ENCODE measurements around the gene TEAD1. TPM values are rescaled to one million over a fixed set of nuclear protein-coding genes. Genes with fewer than 3 reads are reported as not detected.

TEAD1 gene
- total and polyA plus RNA-seq, 4 donors = 9.1 to 38.4 (median 10.7) TPM

DNA sequence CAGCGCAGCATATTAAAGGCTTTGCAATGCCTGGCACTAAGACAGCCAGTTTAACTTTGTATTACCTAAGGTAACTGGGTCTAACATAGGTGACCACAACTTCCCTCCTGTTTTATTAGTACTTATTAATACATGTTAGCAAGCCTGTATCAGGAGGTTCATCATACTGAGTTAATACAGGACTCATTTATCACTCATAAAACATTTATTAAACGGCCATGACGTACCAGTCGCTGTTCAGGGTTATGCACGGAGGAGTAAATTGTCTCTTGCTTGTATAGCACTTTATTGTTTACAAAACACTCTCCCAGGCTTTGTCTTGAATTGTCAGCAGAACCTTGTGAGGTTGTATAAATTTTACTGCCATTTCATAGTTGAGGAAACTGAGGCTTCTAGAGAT is 55.7 kb downstream of the TEAD1 start:
- TF ChIP-seq EGR1 (IDR thresholded peaks at IDR 0.05; ENCODE audit: low read depth in 2 of 2) (no peak), TAF1 (conservative IDR thresholded peaks at IDR 0.05) (no peak), SP1 (IDR thresholded peaks at IDR 0.05) (no peak), NR2F2 (IDR thresholded peaks at IDR 0.05) (no peak), FOXA2 (IDR thresholded peaks at IDR 0.05) (no peak), HNF4G (IDR thresholded peaks at IDR 0.05) (no peak), YY1 (IDR thresholded peaks at IDR 0.05) (no peak), GABPA (IDR thresholded peaks at IDR 0.05 in 1 of 2, conservative IDR thresholded peaks at IDR 0.05 in 1 of 2) (no peak), JUND (IDR thresholded peaks at IDR 0.05) (no peak), RXRA (IDR thresholded peaks at IDR 0.05) (no peak), FOXA1 (IDR thresholded peaks at IDR 0.05) (no peak)
- TF ChIP-seq, protein P1, sequence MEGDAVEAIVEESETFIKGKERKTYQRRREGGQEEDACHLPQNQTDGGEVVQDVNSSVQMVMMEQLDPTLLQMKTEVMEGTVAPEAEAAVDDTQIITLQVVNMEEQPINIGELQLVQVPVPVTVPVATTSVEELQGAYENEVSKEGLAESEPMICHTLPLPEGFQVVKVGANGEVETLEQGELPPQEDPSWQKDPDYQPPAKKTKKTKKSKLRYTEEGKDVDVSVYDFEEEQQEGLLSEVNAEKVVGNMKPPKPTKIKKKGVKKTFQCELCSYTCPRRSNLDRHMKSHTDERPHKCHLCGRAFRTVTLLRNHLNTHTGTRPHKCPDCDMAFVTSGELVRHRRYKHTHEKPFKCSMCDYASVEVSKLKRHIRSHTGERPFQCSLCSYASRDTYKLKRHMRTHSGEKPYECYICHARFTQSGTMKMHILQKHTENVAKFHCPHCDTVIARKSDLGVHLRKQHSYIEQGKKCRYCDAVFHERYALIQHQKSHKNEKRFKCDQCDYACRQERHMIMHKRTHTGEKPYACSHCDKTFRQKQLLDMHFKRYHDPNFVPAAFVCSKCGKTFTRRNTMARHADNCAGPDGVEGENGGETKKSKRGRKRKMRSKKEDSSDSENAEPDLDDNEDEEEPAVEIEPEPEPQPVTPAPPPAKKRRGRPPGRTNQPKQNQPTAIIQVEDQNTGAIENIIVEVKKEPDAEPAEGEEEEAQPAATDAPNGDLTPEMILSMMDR (IDR thresholded peaks at IDR 0.05; ENCODE audit: low read depth, low read length, missing input control) = no peak
- TF ChIP-seq, protein P2, sequence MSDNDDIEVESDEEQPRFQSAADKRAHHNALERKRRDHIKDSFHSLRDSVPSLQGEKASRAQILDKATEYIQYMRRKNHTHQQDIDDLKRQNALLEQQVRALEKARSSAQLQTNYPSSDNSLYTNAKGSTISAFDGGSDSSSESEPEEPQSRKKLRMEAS (IDR thresholded peaks at IDR 0.05) = no peak
- TF ChIP-seq, protein P3, sequence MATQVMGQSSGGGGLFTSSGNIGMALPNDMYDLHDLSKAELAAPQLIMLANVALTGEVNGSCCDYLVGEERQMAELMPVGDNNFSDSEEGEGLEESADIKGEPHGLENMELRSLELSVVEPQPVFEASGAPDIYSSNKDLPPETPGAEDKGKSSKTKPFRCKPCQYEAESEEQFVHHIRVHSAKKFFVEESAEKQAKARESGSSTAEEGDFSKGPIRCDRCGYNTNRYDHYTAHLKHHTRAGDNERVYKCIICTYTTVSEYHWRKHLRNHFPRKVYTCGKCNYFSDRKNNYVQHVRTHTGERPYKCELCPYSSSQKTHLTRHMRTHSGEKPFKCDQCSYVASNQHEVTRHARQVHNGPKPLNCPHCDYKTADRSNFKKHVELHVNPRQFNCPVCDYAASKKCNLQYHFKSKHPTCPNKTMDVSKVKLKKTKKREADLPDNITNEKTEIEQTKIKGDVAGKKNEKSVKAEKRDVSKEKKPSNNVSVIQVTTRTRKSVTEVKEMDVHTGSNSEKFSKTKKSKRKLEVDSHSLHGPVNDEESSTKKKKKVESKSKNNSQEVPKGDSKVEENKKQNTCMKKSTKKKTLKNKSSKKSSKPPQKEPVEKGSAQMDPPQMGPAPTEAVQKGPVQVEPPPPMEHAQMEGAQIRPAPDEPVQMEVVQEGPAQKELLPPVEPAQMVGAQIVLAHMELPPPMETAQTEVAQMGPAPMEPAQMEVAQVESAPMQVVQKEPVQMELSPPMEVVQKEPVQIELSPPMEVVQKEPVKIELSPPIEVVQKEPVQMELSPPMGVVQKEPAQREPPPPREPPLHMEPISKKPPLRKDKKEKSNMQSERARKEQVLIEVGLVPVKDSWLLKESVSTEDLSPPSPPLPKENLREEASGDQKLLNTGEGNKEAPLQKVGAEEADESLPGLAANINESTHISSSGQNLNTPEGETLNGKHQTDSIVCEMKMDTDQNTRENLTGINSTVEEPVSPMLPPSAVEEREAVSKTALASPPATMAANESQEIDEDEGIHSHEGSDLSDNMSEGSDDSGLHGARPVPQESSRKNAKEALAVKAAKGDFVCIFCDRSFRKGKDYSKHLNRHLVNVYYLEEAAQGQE (IDR thresholded peaks at IDR 0.05) = no peak
- no peaks in the 10 kb centered on the region for H3K27me3 ChIP-seq (ENCODE audit: control insufficient read depth in 4 of 4, insufficient read depth in 4 of 4, low read length in 3 of 4)
- no peaks in the 10 kb centered on the region for H3K36me3 ChIP-seq (ENCODE audit: control insufficient read depth in 4 of 4, insufficient read depth in 3 of 4, low read depth in 1 of 4, low read length in 3 of 4)
- WGBS = 92% methylated on average over 5 of the region's 5 CpGs
- H3K4me3 ChIP-seq (ENCODE audit: low read depth in 1 of 3, low read length in 3 of 3) = no peak overlapping the region
- no peak overlapping the region for H3K9ac ChIP-seq (ENCODE audit: low read depth in 1 of 2, low read length in 2 of 2)
- no peak overlapping the region for H3K27ac ChIP-seq (ENCODE audit: low read depth in 1 of 2, low read length in 2 of 2)
- peaks cover 0 to 1% (median 0%) of the 10 kb centered on the region in 4 donors for H3K4me1 ChIP-seq (ENCODE audit: control insufficient read depth in 4 of 4, insufficient read depth in 4 of 4, low read length in 3 of 4)
- DNase-seq (ENCODE audit: low spot score) = no peak
- no peaks in the 10 kb centered on the region for H3K9me3 ChIP-seq (ENCODE audit: control insufficient read depth in 4 of 4, low read length in 3 of 4)

DNA sequence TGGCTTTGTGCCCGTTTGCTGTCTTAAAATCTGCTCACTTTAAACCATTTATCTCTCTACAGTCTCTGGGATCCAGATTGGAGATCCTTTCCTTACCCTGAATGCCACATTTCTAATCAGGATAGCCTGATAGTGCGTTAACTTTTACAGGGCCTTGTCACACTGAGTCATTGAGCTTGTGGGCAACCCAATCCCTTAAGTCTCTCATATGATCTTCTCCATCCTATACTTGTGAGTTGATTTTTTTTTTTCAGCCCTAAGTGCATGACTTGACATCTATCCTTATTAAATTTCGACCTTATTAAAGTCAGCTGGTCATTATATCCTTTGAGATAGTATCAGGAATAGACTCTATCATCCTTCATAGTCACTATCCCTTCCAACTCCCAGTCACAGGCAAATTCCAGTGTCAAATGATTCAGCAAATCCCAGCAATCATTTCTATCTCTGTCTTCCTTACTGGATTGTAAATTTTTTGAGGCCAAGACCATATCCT is 57.7 kb downstream of the TEAD1 start:
- no peak overlapping the region for H3K27ac ChIP-seq (ENCODE audit: low read depth in 1 of 2, low read length in 2 of 2)
- 87% methylated on average over 3 of the region's 3 CpGs for WGBS
- H3K4me3 ChIP-seq (ENCODE audit: low read depth in 1 of 3, low read length in 3 of 3) = no peak overlapping the region
- no peaks in the 10 kb centered on the region for H3K9me3 ChIP-seq (ENCODE audit: control insufficient read depth in 4 of 4, low read length in 3 of 4)
- no peak for DNase-seq (ENCODE audit: low spot score)
- no peaks in the 10 kb centered on the region for H3K4me1 ChIP-seq (ENCODE audit: control insufficient read depth in 4 of 4, insufficient read depth in 4 of 4, low read length in 3 of 4)
- TF ChIP-seq, protein P4, sequence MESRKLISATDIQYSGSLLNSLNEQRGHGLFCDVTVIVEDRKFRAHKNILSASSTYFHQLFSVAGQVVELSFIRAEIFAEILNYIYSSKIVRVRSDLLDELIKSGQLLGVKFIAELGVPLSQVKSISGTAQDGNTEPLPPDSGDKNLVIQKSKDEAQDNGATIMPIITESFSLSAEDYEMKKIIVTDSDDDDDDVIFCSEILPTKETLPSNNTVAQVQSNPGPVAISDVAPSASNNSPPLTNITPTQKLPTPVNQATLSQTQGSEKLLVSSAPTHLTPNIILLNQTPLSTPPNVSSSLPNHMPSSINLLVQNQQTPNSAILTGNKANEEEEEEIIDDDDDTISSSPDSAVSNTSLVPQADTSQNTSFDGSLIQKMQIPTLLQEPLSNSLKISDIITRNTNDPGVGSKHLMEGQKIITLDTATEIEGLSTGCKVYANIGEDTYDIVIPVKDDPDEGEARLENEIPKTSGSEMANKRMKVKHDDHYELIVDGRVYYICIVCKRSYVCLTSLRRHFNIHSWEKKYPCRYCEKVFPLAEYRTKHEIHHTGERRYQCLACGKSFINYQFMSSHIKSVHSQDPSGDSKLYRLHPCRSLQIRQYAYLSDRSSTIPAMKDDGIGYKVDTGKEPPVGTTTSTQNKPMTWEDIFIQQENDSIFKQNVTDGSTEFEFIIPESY (IDR thresholded peaks at IDR 0.05) = no peak
- TF ChIP-seq RXRA (IDR thresholded peaks at IDR 0.05) = no peak
- TF ChIP-seq RAD21 (IDR thresholded peaks at IDR 0.05) = no peak
- no peak for TF ChIP-seq TAF1 (conservative IDR thresholded peaks at IDR 0.05)
- no peak for TF ChIP-seq NR2F2 (IDR thresholded peaks at IDR 0.05)
- no peak for TF ChIP-seq JUND (IDR thresholded peaks at IDR 0.05)
- TF ChIP-seq, protein P5, sequence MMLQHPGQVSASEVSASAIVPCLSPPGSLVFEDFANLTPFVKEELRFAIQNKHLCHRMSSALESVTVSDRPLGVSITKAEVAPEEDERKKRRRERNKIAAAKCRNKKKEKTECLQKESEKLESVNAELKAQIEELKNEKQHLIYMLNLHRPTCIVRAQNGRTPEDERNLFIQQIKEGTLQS (IDR thresholded peaks at IDR 0.05) = no peak
- TF ChIP-seq HNF4A (conservative IDR thresholded peaks at IDR 0.05) = no peak
- H3K36me3 ChIP-seq (ENCODE audit: control insufficient read depth in 4 of 4, insufficient read depth in 3 of 4, low read depth in 1 of 4, low read length in 3 of 4) = no peaks in the 10 kb centered on the region
- no peaks in the 10 kb centered on the region for H3K27me3 ChIP-seq (ENCODE audit: control insufficient read depth in 4 of 4, insufficient read depth in 4 of 4, low read length in 3 of 4)
- no peak overlapping the region for H3K9ac ChIP-seq (ENCODE audit: low read depth in 1 of 2, low read length in 2 of 2)

Measured in liver (tissue), 9 donors.